Measurements from ENCODE around the gene MTHFD1L.

- TF ChIP-seq SUZ12 (IDR thresholded peaks at IDR 0.05; ENCODE audit: low read length) (no peak), EGR1 (IDR thresholded peaks at IDR 0.05; ENCODE audit: borderline replicate concordance, low read depth, low read length) (no peak), BRCA1 (IDR thresholded peaks at IDR 0.05; ENCODE audit: low read depth, low read length) (no peak), CTCF (IDR thresholded peaks at IDR 0.05; ENCODE audit: control extremely low read depth in 1 of 3, insufficient read depth in 1 of 3, low read depth in 1 of 3, low read length in 3 of 3) (no peak), CBX5 (IDR thresholded peaks at IDR 0.05; ENCODE audit: low read depth, low read length) (no peak), POLR2A (IDR thresholded peaks at IDR 0.05; ENCODE audit: control extremely low read depth in 1 of 2, low read depth in 2 of 2, low read length in 2 of 2) (no peak), SIN3A (conservative IDR thresholded peaks at IDR 0.05 in 1 of 2, IDR thresholded peaks at IDR 0.05 in 1 of 2; ENCODE audit: low read depth in 1 of 2, low read length in 2 of 2) (no peak), RAD21 (IDR thresholded peaks at IDR 0.05 in 1 of 2, conservative IDR thresholded peaks at IDR 0.05 in 1 of 2; ENCODE audit: low read depth in 2 of 2, low read length in 2 of 2) (no peak), EP300 (IDR thresholded peaks at IDR 0.05; ENCODE audit: borderline replicate concordance in 1 of 2, low read depth in 2 of 2, low read length in 2 of 2) (no peak), MAX (IDR thresholded peaks at IDR 0.05) (no peak), ATF2 (IDR thresholded peaks at IDR 0.05; ENCODE audit: low read length) (no peak), POLR2AphosphoS5 (IDR thresholded peaks at IDR 0.05; ENCODE audit: low read depth, low read length) (no peak), RFX5 (IDR thresholded peaks at IDR 0.05; ENCODE audit: borderline replicate concordance, low read depth, low read length) (no peak), GABPA (IDR thresholded peaks at IDR 0.05; ENCODE audit: borderline replicate concordance, insufficient read depth, low read length) (no peak)
Observed at GRCh38 chr6:150969901-150970300, 104.4 kb downstream of the MTHFD1L start.

Measured in H1 (cell line).